ENCODE data around the gene MRM2. TPM values are rescaled to one million over a fixed set of nuclear protein-coding genes. Genes with fewer than 3 reads are reported as not detected.

MRM2 gene
- total and polyA plus RNA-seq, 2 donors (not counting 1 experiment from before 2014, with no cell fraction given): 14.9 to 19.3 TPM

DNA sequence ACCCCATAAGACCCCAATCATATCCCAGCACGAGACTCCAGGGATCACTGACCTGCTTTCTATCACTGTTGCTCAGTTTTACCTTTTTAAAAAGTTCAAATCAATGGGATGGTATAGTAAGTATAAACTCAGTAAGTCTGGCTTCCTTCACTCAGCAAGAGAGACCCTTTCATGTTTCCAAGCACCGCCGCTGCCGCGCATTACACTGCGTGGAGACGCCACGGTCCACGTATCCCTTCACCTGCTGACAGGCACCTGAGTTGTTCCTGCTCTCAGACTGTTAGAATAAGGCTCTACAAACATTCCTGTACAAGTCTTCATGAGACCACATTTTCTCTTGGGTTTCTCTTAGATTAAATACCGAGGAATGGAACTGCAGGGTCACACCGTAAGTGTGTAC is 37.6 kb downstream of the MRM2 start:
- H3K4me3 ChIP-seq (replicated peaks in 1 of 4; ENCODE audit: control extremely low read depth in 1 of 4, insufficient read depth in 1 of 4, low read depth in 3 of 4, low read length in 4 of 4): no peak overlapping the region
- no peak overlapping the region for H2AFZ ChIP-seq (ENCODE audit: low read length)
- H3K27me3 ChIP-seq (ENCODE audit: control insufficient read depth, insufficient read depth, low read length): no peaks in the 10 kb centered on the region
- H4K20me1 ChIP-seq (ENCODE audit: control insufficient read depth, extremely low read depth, insufficient read depth, low read length): no peaks in the 10 kb centered on the region
- peaks cover 3% of the 10 kb centered on the region for H3K36me3 ChIP-seq (ENCODE audit: control insufficient read depth, insufficient read depth, low read length)
- H3K79me2 ChIP-seq (ENCODE audit: control insufficient read depth, insufficient read depth, low read length): no peaks in the 10 kb centered on the region
- H3K4me2 ChIP-seq (ENCODE audit: extremely low read depth, insufficient read depth, low read length): no peak overlapping the region
- no peak for DNase-seq (ENCODE audit: low read depth in 2 of 2)
- no peaks in the 10 kb centered on the region for H3K9me3 ChIP-seq (ENCODE audit: control insufficient read depth, insufficient read depth, low read depth, low read length)
- peaks cover 6% of the 10 kb centered on the region for H3K4me1 ChIP-seq (ENCODE audit: control insufficient read depth, extremely low read depth, insufficient read depth, low read length)
- TF ChIP-seq, protein P1, sequence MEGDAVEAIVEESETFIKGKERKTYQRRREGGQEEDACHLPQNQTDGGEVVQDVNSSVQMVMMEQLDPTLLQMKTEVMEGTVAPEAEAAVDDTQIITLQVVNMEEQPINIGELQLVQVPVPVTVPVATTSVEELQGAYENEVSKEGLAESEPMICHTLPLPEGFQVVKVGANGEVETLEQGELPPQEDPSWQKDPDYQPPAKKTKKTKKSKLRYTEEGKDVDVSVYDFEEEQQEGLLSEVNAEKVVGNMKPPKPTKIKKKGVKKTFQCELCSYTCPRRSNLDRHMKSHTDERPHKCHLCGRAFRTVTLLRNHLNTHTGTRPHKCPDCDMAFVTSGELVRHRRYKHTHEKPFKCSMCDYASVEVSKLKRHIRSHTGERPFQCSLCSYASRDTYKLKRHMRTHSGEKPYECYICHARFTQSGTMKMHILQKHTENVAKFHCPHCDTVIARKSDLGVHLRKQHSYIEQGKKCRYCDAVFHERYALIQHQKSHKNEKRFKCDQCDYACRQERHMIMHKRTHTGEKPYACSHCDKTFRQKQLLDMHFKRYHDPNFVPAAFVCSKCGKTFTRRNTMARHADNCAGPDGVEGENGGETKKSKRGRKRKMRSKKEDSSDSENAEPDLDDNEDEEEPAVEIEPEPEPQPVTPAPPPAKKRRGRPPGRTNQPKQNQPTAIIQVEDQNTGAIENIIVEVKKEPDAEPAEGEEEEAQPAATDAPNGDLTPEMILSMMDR (conservative IDR thresholded peaks at IDR 0.05 in 1 of 2, IDR thresholded peaks at IDR 0.05 in 1 of 2; ENCODE audit: low read depth in 1 of 2, low read length in 2 of 2): no peak
- TF ChIP-seq EZH2 (IDR thresholded peaks at IDR 0.05; ENCODE audit: low read length, missing control alignments): no peak
- no peak overlapping the region for H3K9ac ChIP-seq (ENCODE audit: insufficient read depth, low read length)
- no peak overlapping the region for H3K27ac ChIP-seq (ENCODE audit: insufficient read depth, low read length)

- H3K4me3 ChIP-seq (replicated peaks in 1 of 4; ENCODE audit: control extremely low read depth in 1 of 4, insufficient read depth in 1 of 4, low read depth in 3 of 4, low read length in 4 of 4): no peak overlapping the region
- H3K36me3 ChIP-seq (ENCODE audit: control insufficient read depth, insufficient read depth, low read length): peaks cover 5% of the 10 kb centered on the region
- H3K27ac ChIP-seq (ENCODE audit: insufficient read depth, low read length): no peak overlapping the region
- peaks cover 6% of the 10 kb centered on the region for H3K4me1 ChIP-seq (ENCODE audit: control insufficient read depth, extremely low read depth, insufficient read depth, low read length)
- H3K9me3 ChIP-seq (ENCODE audit: control insufficient read depth, insufficient read depth, low read depth, low read length): no peaks in the 10 kb centered on the region
- H3K27me3 ChIP-seq (ENCODE audit: control insufficient read depth, insufficient read depth, low read length): no peaks in the 10 kb centered on the region
- no peak overlapping the region for H2AFZ ChIP-seq (ENCODE audit: low read length)
- no peak overlapping the region for H3K9ac ChIP-seq (ENCODE audit: insufficient read depth, low read length)
- DNase-seq (ENCODE audit: low read depth in 2 of 2): peak in 1 of 2 donors; percentile 11
- H3K79me2 ChIP-seq (ENCODE audit: control insufficient read depth, insufficient read depth, low read length): no peaks in the 10 kb centered on the region
- TF ChIP-seq, protein P1 (conservative IDR thresholded peaks at IDR 0.05 in 1 of 2, IDR thresholded peaks at IDR 0.05 in 1 of 2; ENCODE audit: low read depth in 1 of 2, low read length in 2 of 2): no peak
- no peak for TF ChIP-seq EZH2 (IDR thresholded peaks at IDR 0.05; ENCODE audit: low read length, missing control alignments)
- no peaks in the 10 kb centered on the region for H4K20me1 ChIP-seq (ENCODE audit: control insufficient read depth, extremely low read depth, insufficient read depth, low read length)
- H3K4me2 ChIP-seq (ENCODE audit: extremely low read depth, insufficient read depth, low read length): no peak overlapping the region
These were observed 38.2 kb downstream of the MRM2 start for GRCh38 chr7:2203766-2204300.

DNA sequence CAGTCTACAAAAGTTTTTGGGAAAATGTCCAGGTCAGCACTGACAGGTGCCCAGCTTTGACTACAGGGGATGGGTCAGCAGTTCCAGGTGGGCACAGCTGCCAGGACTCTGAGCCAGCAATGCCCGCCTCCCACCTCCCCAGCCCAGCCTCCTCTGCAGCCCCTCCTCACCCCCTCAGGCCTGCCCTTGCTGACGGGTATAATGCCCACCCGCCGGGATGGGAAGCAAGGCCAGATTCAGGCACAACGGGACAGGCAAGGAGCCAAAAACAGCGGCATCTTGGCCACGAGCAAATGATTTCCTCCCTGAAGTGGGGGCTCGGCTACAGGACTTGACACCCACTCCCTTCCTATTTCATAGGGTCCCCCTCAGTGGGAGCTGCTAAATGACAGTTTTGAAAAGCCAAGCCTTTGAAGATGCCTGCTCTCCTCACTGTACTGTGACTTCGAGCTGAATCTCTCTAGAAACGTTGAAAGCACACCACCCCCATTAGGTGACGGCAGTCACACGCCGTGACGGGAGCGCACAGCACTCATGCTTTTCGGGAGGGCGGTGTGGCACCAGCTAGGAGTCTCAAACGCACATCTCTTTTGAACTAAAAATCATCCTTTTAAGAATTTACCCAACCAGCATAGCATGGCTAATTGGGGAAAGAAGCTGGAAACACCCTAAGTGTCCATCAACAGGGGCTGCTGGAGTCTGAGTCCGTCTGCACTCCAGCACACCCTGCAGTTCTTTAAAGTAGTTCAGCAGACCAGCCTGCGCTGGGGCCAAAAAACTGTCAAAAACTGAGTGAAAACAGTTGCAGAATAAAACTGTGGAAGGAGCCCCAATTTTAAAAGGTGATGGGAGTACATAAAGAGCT is 38.9 kb downstream of the MRM2 start:
- Histone ChIP-seq H3K79me2 (ENCODE audit: control insufficient read depth, insufficient read depth, low read length) (no peaks in the 10 kb centered on the region), H4K20me1 (ENCODE audit: control insufficient read depth, extremely low read depth, insufficient read depth, low read length) (no peaks in the 10 kb centered on the region), H3K9me3 (ENCODE audit: control insufficient read depth, insufficient read depth, low read depth, low read length) (no peaks in the 10 kb centered on the region), H2AFZ (ENCODE audit: low read length) (no peak overlapping the region), H3K4me3 (replicated peaks in 1 of 4; ENCODE audit: control extremely low read depth in 1 of 4, insufficient read depth in 1 of 4, low read depth in 3 of 4, low read length in 4 of 4) (no peak overlapping the region), H3K27me3 (ENCODE audit: control insufficient read depth, insufficient read depth, low read length) (no peaks in the 10 kb centered on the region), H3K4me2 (ENCODE audit: extremely low read depth, insufficient read depth, low read length) (no peak overlapping the region), H3K4me1 (ENCODE audit: control insufficient read depth, extremely low read depth, insufficient read depth, low read length) (peaks cover 6% of the 10 kb centered on the region), H3K27ac (ENCODE audit: insufficient read depth, low read length) (no peak overlapping the region), H3K9ac (ENCODE audit: insufficient read depth, low read length) (no peak overlapping the region), H3K36me3 (ENCODE audit: control insufficient read depth, insufficient read depth, low read length) (peaks cover 5% of the 10 kb centered on the region)
- DNase-seq (ENCODE audit: low read depth in 2 of 2): peak in 1 of 2 donors; percentile 46
- no peak for TF ChIP-seq EZH2 (IDR thresholded peaks at IDR 0.05; ENCODE audit: low read length, missing control alignments)
- TF ChIP-seq, protein P1 (conservative IDR thresholded peaks at IDR 0.05 in 1 of 2, IDR thresholded peaks at IDR 0.05 in 1 of 2; ENCODE audit: low read depth in 1 of 2, low read length in 2 of 2): peak; percentile 9 to 28
